NAMALWA (cell line): ENCODE data around the gene PARD3B.

Experiments
- DNase-seq: peaks from one replicate; pipeline ENCODE4 v3.0.0-alpha.2; 2015; ENCODE audit warnings: low spot score

PARD3B gene

DNA sequence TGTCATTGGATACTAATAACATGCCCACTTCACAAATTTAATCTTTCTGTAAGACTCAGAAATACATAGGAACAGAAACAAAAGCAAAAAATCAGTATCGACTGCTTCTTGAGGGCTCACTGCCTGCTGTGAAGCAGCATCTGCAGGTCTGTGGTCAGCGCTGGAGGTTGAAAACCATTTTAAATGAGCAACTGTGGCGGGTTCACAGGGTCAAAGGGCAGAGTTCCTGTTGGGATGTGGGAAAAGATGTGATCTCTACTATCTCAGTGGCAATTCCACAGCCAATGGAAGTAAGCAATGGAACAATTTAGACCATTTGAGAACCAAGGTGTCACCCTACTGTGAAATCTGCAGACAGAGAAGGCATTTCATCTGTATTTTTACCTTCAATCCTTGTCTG lies 468.3 kb downstream of the PARD3B start:
- no peak for DNase-seq

DNA sequence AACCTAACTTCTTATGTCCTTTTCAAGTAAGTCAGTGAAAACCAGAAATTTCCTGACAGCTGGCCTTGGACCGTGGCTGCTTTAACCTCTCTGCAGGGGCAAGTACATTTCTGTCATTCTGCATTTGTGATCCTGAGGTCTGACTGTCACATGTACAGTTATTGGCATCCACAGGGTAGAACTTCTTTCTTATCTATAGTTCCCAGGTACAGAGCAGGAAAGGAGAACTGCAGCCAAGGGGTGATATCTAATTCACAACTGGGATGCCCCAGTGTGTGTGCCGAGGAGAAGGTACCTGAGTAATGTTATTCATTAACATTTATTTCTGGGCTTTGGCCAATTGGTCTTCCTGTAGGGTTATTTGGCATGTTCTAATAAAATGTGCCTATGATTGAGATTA lies 468.9 kb downstream of the PARD3B start:
- DNase-seq: no peak

DNA sequence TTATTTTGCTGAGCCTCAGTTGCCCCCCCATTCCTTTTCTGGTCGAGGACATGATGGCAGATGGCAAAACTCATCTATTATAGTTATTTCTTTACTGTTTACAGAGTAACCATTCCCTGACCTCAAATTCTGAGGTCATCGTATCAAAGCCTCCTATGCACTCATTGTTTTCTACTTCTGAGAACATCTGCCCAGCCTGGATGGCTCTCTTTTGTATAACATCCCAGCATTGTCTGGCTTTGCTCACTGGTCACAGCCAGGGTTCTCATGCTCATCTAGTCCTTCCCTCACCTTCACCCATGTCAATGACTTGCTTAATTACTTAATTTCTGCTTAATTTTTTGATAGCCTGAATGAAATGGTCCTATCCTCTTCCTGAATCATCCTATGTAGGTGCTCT lies 472.1 kb downstream of the PARD3B start:
- no peak for DNase-seq

DNA sequence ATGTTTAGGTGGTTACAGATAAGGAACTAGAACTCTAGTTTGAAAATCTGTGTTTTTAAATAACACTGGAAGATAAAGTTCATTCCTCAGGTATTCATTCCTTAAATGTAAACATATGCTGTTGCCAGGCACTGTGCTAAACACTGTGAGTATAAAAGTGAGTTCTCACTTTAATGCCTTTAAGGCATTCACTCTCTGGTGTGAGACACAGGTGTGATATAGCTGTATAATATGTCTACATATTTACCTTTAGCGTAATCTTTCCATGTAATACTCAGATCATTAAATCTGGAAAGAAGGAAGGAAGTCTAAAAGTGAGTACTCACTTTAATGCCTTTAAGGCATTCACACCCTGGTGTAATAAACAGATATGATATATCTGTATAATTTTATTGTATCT lies 472.6 kb downstream of the PARD3B start:
- DNase-seq: no peak

DNA sequence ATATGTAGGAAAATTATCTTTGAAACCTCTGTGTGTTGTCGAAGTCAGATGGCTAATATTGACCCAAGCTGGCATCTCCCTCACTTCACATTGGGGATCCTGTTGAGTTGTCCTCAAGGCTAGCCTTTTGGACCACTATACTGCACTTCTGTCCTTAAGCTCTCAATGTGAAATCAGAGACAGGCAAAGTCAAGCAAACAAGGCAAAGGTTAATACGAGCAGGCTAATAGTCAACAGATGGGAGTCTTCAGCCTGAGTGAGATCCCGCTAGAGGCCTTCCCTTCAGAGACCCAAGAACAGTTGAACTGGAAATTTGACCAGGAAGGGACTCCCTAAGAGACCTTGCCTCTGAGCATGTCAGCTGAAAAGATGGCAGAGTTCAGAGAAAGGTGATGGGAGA lies 475.4 kb downstream of the PARD3B start:
- DNase-seq: no peak

DNA sequence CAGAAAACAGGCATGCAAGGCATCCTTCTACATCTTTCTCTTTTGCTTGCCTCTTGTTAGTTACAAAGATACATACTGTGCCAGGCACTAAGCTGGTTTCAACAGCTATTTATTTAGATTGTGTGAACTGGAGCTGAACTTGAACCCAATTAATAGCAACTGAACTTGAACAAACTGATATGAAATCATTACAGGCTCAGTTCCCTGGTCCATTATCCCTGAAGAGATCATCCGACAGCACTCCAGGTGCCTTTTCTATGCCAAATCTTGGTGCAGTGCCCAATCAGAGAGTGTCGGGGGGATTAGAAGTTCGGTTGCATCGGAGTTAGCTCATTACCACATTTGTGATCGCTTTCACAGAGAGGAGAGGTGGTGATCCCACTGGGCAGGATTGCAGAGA lies 477.6 kb downstream of the PARD3B start:
- no peak for DNase-seq

DNA sequence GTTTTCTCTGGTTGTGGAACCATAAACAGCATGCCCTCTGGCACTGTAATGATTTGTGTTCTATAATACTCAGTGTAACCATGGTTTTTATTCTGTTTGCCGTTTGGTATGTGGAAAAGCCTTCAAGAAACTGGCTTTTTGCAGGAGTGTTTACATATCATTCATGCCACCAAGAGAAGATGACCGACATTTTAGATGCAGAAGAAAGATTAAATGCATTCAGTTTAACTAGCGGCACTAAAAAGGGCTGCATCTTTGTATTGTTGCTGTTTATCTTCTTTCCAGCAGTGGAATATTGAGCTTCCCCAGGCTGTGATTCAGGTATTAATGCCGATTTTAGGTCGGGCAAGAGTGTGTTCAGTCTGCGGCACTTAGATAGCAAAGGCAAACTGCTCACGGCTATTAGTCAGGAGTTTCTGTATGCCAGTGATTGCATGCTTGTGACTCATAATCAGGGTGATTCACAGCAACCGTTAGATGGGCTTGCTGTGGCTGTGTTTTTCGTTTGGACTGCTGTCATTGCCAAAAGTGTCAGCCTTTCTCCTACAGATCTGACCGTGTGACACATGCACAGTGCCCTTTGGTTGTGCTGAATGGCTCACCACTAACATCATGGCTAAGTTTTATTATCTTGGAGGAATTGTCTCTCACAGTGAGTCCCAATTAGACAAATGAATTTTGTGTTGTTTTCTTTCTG lies 479.7 kb downstream of the PARD3B start:
- no peak for DNase-seq

DNA sequence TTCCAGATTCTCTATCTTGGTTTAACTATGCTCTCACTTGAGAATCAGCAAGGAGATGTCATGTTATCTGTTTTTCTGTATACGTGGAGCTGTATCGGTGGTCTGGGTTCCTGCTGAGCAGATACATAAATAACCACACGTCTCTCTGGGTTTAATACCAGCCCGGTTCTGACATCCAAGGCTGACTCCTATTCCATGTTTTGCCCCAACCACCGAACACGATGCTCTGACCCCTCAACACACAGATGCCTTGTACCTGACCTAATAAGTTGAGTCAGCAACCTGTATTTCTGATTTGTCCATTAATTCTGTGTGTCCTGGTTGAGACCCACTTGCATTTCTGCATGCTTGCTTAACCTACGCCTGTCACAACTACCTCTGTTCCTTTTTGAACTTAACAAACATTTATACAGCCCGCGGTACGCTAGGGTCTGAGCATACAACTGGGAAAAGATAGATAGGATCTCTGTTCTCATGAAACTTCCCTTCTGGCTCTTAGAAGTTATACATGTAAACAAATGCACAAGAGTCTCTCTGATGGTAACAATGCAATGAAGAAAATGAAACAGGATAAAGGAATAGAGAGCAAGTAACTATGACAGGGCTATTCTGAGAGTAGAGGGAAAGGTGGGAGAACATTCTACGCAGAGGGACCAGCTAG lies 480.4 kb downstream of the PARD3B start:
- DNase-seq: no peak

DNA sequence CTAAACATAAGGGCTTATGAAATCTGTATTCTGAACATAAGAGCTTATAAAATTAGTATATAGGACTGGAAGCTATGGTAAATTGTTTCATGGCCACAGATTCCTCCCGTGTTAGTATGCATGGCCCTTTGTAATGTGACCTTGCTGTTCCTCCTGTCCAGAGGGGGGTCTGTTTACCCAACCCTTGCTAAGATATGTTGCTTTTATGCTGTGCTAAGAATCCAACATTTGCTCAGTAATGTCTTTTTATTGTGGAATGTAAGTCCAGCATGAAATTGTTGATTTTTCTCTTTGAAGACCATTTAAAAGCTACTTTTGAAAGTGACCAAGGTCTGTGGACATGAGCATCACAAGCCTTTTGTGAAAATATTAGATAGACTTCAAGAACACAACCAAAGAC lies 485.4 kb downstream of the PARD3B start:
- no peak for DNase-seq

DNA sequence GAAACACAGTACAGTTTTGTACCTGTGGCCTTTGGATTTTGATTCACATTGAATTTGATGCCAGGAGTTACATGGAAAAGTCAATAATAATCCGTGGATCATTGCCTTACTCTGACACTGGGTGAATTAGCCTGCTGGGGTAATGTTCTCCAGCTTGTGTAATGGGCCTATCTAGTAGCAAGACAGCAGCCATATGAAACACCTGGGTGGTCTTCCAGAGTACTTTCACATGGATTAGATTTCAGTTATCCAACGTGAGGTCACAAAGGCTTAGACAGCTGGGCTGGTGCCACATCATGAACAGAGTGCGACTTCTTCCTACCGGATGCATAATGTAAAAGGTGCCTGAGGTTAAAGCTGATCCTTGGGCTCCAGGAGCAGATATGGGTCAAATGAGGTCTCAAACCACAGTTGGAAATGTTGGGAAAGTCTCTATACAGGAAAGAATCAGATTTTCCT lies 486.8 kb downstream of the PARD3B start:
- DNase-seq: no peak

DNA sequence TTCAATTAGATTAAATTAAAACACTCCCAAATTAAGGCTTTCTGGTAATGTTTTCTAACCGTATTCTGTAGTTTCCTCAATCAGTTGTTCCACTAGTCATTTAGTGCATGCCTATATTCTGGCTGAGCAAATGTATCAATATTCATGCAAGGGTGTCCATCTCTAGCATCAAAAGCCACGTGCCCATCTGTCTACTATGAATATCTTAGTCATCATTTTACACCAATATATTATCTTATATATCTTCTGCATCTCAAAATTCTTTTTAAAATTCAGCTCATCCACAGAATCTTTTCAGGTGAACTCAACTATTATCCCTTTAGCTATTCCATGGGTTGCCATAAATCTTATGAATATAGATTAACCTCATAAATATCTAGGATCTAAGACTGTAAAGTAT lies 488.2 kb downstream of the PARD3B start:
- DNase-seq: no peak

DNA sequence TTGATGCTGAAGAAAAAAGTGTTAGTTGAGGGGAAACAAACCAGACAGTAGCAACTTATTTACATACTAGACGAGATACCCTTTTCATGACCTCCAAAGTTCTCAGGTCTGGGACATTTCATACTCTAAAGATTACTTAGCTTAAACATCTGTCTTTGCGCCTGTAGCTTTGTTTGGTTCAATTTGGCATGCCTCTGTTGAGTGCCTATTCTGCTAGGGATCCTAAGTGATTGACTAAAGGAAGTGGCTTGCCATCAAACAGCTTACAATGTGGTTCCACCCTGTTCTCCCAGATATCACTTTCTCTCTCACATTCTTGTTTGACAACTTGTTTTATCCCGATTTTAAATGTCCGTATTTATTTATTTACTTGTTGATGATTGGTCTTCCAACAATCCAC lies 488.8 kb downstream of the PARD3B start:
- no peak for DNase-seq

DNA sequence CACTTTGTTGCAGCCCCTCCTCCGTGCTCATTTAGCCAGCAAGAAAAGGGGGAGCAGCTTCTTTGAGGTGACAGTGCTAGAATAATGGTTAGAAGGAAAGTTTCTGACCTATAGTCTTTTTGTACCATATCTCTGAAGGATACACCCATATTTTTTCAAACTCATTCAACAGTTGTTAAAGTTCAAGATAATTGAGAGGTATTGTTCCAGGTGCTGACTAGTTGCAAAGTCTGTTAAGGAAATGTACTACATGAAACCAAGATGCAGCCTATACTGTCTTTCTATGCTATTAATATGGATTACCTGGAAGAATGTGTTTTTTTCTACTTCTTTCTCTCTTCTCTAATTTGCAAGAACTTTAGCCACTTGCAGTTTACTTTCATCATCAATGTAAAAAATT lies 495.0 kb downstream of the PARD3B start:
- DNase-seq: no peak

DNA sequence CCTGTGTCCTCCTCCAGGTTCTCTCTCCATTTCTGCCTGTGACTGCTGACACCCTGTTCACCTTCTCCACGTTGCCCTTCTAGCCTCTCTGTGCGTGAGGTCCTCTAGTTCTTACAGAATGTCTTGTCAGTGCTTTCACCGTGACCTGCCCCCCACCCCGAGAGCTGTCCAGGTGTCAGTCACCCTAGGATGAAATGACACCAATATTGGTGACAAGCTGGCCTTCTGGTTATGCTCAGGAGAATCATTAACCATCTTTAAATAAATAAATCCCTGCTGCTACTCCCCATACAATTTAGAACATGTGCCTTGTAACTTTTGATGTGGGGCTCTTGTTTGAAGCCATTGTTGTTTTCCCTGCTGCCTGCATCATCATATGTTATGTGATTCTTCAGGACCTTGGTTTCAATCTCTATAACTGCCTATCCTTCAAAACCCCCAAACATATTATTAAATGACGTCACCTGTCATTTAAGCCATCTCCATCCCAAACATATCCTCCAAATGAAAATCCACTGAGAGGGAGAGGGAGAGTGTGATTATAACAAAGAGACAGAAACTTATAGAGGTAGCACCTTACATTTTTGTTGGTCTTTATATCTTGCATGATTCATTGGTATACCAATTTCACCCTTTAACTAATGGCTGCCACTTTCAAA lies 496.3 kb downstream of the PARD3B start:
- DNase-seq: no peak

DNA sequence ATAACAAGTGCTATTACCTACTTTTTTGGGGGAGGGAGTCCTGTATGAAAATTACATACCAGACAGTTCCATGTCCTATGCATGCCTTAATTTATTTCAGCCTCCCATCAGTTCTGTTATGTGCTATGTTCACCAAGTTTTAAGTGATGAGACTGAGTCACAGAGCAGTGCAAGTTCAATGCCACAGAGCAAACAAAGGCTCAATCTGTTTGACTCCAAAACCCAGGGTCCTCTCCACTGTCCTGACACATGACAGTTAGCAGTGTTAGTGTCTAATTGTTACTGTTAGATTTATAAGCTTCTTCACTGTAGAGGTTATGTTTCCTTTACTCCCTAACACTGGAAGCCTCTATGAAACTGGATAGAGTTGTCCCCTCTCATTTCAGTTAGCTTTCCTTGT lies 498.0 kb downstream of the PARD3B start:
- no peak for DNase-seq

DNA sequence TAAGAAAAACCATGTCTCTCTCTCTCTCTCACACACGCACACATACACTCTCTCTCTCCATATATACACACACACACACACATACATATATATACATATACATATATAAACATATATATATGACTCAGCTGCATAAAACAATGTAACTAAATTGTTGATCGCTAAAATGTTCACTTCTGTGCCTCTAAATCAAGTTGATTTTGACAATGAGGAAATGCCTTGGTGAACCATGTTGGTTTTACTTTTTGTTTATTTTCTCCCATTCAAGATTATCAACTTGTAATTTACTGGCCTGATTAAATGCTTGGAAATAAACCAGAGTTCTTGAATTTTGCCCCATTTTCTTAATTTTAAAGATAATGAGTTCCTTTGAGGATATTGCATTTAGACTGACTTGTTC lies 500.4 kb downstream of the PARD3B start:
- DNase-seq: no peak

DNA sequence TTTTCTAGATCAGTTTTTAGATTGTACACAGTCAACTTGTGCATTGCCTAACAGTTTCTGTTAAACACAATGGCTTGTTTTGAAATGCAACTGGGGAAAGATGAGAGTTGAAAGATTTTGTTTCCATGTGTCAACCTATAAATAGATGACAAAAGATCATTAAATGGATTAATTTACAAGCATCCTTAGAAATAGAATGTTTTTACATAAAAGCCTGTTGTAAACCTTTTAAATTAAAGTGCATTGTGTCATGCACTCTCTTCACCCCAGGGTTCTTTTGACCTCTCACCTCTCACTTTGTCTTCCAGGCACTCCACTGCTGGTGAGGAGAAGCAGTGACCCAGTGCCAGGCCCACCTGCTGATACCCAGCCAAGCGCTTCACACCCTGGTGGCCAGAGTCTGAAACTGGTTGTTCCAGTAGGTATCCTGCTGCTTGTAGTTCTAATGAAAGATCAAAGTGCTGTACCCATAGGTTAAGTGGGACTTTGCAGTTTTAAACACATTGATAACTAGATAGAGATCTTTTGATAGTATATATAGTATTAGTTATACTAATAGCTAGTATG lies 502.1 kb downstream of the PARD3B start:
- no peak for DNase-seq

DNA sequence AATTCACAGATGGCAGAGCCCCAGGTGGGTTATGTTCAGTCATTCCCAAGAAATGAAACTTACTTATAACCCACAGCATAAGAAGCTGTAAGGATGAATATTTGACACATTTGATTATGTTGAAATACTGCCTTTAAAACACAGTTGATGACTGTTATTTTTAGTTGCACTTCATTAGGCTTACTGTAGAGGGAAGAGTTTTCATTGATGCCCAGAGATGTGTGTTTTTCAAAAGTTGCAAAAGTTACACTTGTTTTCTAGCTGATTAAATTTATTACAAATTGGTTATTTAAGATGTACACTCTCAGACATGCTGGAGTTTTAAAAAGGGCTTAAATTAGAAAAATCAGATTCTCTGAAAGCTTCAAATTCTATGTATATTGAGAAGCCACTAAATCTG lies 506.1 kb downstream of the PARD3B start:
- DNase-seq: no peak

DNA sequence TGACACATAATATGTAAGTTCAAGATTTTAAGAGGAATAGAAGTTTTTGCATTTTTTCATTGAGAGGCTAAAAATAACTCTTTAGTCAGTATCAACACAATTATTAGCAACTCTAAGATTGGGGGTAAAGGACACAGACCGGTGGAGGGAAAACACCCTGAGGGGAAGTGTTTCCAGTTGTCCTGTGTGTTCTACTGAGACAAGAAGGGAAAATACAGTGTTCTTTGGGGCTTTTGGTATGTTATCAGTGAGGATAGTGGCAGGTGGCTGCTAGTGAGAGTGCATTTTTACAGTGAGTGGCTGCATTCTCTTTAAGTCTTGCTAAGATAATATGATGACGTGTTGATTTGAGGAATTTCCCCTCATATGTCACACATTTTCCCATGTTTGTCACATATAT lies 507.5 kb downstream of the PARD3B start:
- DNase-seq: no peak

DNA sequence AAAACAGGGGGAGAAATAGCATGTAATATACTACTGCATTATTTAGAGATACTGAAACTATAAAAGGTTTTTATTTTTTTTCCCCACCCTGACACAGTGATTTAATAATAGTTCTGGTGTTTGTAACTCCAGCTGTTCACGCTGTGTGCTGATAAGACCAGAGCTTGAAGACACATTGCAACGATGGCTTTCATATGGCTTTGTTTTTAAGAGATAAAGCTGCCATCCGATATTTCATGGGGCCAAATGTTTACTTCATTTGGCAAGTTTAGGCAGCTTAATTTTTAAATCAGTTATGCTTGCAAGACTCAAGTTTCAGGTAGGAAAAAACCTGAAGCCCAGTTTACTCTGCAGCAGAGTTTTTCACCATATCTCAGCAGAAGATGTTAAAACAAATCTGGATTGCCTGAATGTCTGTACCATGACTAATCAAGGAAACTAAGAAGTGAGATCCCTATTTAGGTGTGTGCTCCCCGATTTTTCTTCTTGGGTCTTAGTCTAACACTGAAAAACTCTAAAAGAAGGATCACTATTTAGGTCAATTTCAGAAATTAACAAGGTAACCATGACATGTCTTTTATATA lies 508.6 kb downstream of the PARD3B start:
- no peak for DNase-seq

DNA sequence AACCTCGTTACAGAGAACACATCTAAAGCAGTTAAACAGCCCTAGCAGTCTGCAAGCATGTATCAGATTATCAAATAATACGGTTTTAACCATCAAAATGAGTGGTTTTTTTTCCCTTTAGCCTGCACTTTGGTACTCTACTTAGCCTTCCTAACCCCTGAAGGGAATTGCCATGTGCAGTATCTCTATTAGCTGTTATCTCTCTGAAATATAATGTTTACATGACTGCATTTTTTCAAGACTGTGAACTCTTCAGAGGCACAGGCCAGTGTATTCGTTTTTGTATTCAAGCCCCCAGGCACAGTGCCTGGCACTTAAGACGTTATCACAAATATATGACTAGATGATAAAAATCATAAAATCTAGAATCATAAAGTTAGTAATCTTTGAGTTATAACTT lies 509.5 kb downstream of the PARD3B start:
- DNase-seq: no peak

DNA sequence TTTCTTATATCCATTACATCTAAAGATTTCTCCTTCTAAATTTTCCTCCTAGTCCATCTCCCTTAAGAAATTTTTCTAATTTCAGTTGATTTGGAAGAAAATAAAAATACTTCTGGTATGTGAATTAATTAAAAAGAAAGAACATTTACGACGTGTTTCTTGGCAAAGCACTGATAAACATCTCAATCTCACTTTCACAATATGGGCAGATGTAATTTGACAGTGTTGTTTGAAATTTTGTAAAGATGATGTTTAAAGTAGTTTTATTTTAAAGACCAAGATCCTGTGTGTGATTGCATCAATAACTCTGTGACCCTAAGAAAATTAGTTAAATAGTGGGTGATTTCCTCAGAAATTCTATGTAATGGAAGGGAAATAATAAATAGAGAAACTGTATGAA lies 510.0 kb downstream of the PARD3B start:
- no peak for DNase-seq

DNA sequence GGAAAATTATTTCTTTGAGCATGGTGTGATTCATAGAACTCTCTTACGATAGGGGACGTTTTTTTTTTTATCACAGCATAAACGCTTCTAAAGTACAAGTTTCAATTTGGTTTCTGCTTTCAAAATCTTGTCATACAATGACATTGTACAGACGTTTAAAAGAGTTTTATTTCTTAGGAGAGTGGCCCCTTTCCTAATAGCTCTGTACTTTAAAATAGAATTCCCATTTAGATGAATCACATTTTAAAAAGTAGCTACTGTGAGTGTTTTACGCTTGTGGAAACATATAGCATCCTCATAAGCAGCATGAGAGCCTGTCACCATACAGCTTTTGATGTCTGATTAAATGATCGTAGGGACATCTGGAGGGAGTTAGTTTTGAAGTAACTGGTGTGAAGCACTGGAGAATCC lies 510.9 kb downstream of the PARD3B start:
- DNase-seq: no peak
